Mesendoderm (in vitro differentiated cells): ENCODE data around the gene SYNE4.
A peak's percentile ranks its signal among the peaks of the same experiment; 100 is the strongest.

Experiments used
- DNase-seq: peaks from one replicate; pipeline ENCODE4 v3.0.0; 2013
- H2AK5ac ChIP-seq: 2 replicates; pipeline ENCODE4 v1.6.1; 2013; ENCODE audit warnings: low read length, inconsistent platforms
- H2BK120ac ChIP-seq: 2 replicates; pipeline ENCODE4 v1.6.1; 2013; ENCODE audit warnings: low read depth, mild to moderate bottlenecking, low read length, moderate library complexity, mixed read lengths
- H2BK15ac ChIP-seq: replicated peaks from 2 replicates; pipeline ENCODE4 v1.6.1; 2013; ENCODE audit warnings: low read depth, mild to moderate bottlenecking, moderate library complexity
- H2BK5ac ChIP-seq: 2 replicates; pipeline ENCODE4 v1.6.1; 2013; ENCODE audit warnings: low read length, inconsistent platforms
- H3K18ac ChIP-seq: 2 replicates; pipeline ENCODE4 v1.6.1; 2013; ENCODE audit warnings: mild to moderate bottlenecking, low read length, mixed read lengths
- H3K23ac ChIP-seq: one replicate; pipeline ENCODE4 v1.6.1; 2013; ENCODE audit warnings: low read length
- H3K27ac ChIP-seq: 2 replicates; pipeline ENCODE4 v1.5.1; 2013; ENCODE audit warnings: low read depth, mild to moderate bottlenecking, inconsistent platforms, low read length, moderate library complexity
- H3K27me3 ChIP-seq: 2 replicates; pipeline ENCODE4 v1.6.1; 2013; ENCODE audit warnings: low read length, control low read depth, mild to moderate bottlenecking, inconsistent platforms; ENCODE audit not compliant: insufficient read depth, poor library complexity
- H3K36me3 ChIP-seq: 2 replicates; pipeline ENCODE4 v1.6.1; 2013; ENCODE audit warnings: low read length, inconsistent platforms; ENCODE audit not compliant: control insufficient read depth, insufficient read depth
- H3K4ac ChIP-seq: one replicate; pipeline ENCODE4 v1.6.1; 2013; ENCODE audit warnings: low read depth, mild to moderate bottlenecking, low read length, moderate library complexity
- H3K4me1 ChIP-seq: 2 replicates; pipeline ENCODE4 v1.6.1; 2013; ENCODE audit warnings: low read depth, low read length, inconsistent platforms; ENCODE audit not compliant: control insufficient read depth
- H3K4me2 ChIP-seq: 2 replicates; pipeline ENCODE4 v1.6.1; 2013; ENCODE audit warnings: low read length
- H3K4me3 ChIP-seq: 2 replicates; pipeline ENCODE4 v1.5.1; 2013; ENCODE audit warnings: mild to moderate bottlenecking, low read length
- H3K56ac ChIP-seq: one replicate; pipeline ENCODE4 v1.6.1; 2013; ENCODE audit warnings: low read length
- H3K79me1 ChIP-seq: 2 replicates; pipeline ENCODE4 v1.6.1; 2013; ENCODE audit warnings: low read length, inconsistent platforms
- H3K79me2 ChIP-seq: 2 replicates; pipeline ENCODE4 v1.6.1; 2013; ENCODE audit warnings: mild to moderate bottlenecking, low read length; ENCODE audit not compliant: control insufficient read depth, insufficient read depth
- H3K9ac ChIP-seq: 2 replicates; pipeline ENCODE4 v1.6.1; 2013; ENCODE audit warnings: low read length, inconsistent platforms
- H4K5ac ChIP-seq: one replicate; pipeline ENCODE4 v1.6.1; 2013; ENCODE audit warnings: low read length
- H4K8ac ChIP-seq: one replicate; pipeline ENCODE4 v1.6.1; 2013; ENCODE audit warnings: low read depth, mild to moderate bottlenecking, control low read depth, low read length, moderate library complexity
- WGBS: extraction: QIAGEN DNeasy Blood & Tissue Kit; methylation state at CpG from one replicate; pipeline ENCODE4 v1.1.7; 2013; ENCODE audit warnings: low lambda C conversion rate, missing lambda C conversion rate; ENCODE audit not compliant: insufficient coverage; ENCODE audit errors: extremely low coverage; 5-methylcytosine and 5-hydroxymethylcytosine counted together

Gene SYNE4

GRCh38 chr19:35966771-35967170 lies 41.8 kb downstream of the SYNE4 start:
- H3K27ac ChIP-seq: no peak overlapping the region
- no peaks in the 10 kb centered on the region for H3K27me3 ChIP-seq
- H3K56ac ChIP-seq: no peak overlapping the region
- no peak overlapping the region for H2BK5ac ChIP-seq
- no peak overlapping the region for H3K4me3 ChIP-seq
- no peaks in the 10 kb centered on the region for H3K79me1 ChIP-seq
- no peaks in the 10 kb centered on the region for H3K36me3 ChIP-seq
- WGBS: no CpG with 5 or more reads among the region's 3 CpGs
- no peaks in the 10 kb centered on the region for H3K4me1 ChIP-seq
- H2BK120ac ChIP-seq: no peak overlapping the region
- H2BK15ac ChIP-seq: no peak overlapping the region
- DNase-seq: no peak
- H3K9ac ChIP-seq: no peak overlapping the region
- H3K23ac ChIP-seq: no peak overlapping the region
- no peaks in the 10 kb centered on the region for H3K79me2 ChIP-seq
- no peak overlapping the region for H3K18ac ChIP-seq
- H2AK5ac ChIP-seq: no peak overlapping the region
- H3K4me2 ChIP-seq: no peak overlapping the region
- H4K8ac ChIP-seq: no peak overlapping the region
- H4K5ac ChIP-seq: no peak overlapping the region
- no peak overlapping the region for H3K4ac ChIP-seq

GRCh38 chr19:35963514-35963913 lies 45.1 kb downstream of the SYNE4 start:
- Histone ChIP-seq H3K4ac (no peak overlapping the region), H3K56ac (no peak overlapping the region), H2BK5ac (no peak overlapping the region), H3K79me1 (no peaks in the 10 kb centered on the region), H2AK5ac (no peak overlapping the region), H3K18ac (no peak overlapping the region), H2BK120ac (no peak overlapping the region), H3K9ac (no peak overlapping the region), H3K23ac (no peak overlapping the region), H3K4me1 (no peaks in the 10 kb centered on the region), H3K27me3 (peaks cover 17% of the 10 kb centered on the region), H3K79me2 (no peaks in the 10 kb centered on the region), H4K5ac (no peak overlapping the region), H3K4me2 (no peak overlapping the region), H2BK15ac (no peak overlapping the region), H3K36me3 (no peaks in the 10 kb centered on the region), H3K4me3 (no peak overlapping the region), H3K27ac (no peak overlapping the region), H4K8ac (no peak overlapping the region)
- DNase-seq: peak; percentile 76
- WGBS: no CpG with 5 or more reads among the region's 9 CpGs

- Histone ChIP-seq H3K79me2 (no peaks in the 10 kb centered on the region), H3K27me3 (peaks cover 21% of the 10 kb centered on the region), H2BK15ac (no peak overlapping the region), H3K23ac (no peak overlapping the region), H2BK120ac (no peak overlapping the region), H3K36me3 (no peaks in the 10 kb centered on the region), H3K4me2 (no peak overlapping the region), H4K8ac (no peak overlapping the region), H3K4ac (no peak overlapping the region), H3K18ac (no peak overlapping the region), H4K5ac (no peak overlapping the region), H3K4me1 (no peaks in the 10 kb centered on the region), H2AK5ac (no peak overlapping the region), H2BK5ac (no peak overlapping the region), H3K56ac (no peak overlapping the region), H3K4me3 (no peak overlapping the region), H3K79me1 (no peaks in the 10 kb centered on the region), H3K9ac (no peak overlapping the region), H3K27ac (no peak overlapping the region)
- DNase-seq: no peak
- WGBS: no CpG with 5 or more reads among the region's 7 CpGs
Measured at GRCh38 chr19:35960432-35960972, 48.1 kb downstream of the SYNE4 start.

- H3K56ac ChIP-seq: no peak overlapping the region
- WGBS: no CpG with 5 or more reads among the region's 20 CpGs
- no peak overlapping the region for H2BK5ac ChIP-seq
- no peak overlapping the region for H3K23ac ChIP-seq
- no peak overlapping the region for H3K4me2 ChIP-seq
- no peaks in the 10 kb centered on the region for H3K79me2 ChIP-seq
- no peak overlapping the region for H3K4ac ChIP-seq
- no peaks in the 10 kb centered on the region for H3K4me1 ChIP-seq
- H4K5ac ChIP-seq: no peak overlapping the region
- H3K9ac ChIP-seq: no peak overlapping the region
- no peak overlapping the region for H4K8ac ChIP-seq
- no peak overlapping the region for H3K27ac ChIP-seq
- no peak overlapping the region for H2BK15ac ChIP-seq
- H3K36me3 ChIP-seq: no peaks in the 10 kb centered on the region
- no peak overlapping the region for H2BK120ac ChIP-seq
- no peaks in the 10 kb centered on the region for H3K79me1 ChIP-seq
- no peak overlapping the region for H2AK5ac ChIP-seq
- H3K27me3 ChIP-seq: peaks cover 21% of the 10 kb centered on the region
- DNase-seq: no peak
- H3K4me3 ChIP-seq: no peak overlapping the region
- H3K18ac ChIP-seq: no peak overlapping the region
Measured at GRCh38 chr19:35959968-35960320, 48.7 kb downstream of the SYNE4 start.

- no CpG with 5 or more reads among the region's 97 CpGs for WGBS
- Histone ChIP-seq H3K9ac (no peak overlapping the region), H2BK5ac (no peak overlapping the region), H3K4me3 (no peak overlapping the region), H4K8ac (no peak overlapping the region), H4K5ac (no peak overlapping the region), H3K4ac (no peak overlapping the region), H2BK15ac (no peak overlapping the region), H2AK5ac (no peak overlapping the region), H2BK120ac (no peak overlapping the region), H3K36me3 (no peaks in the 10 kb centered on the region), H3K79me1 (no peaks in the 10 kb centered on the region), H3K4me2 (no peak overlapping the region), H3K79me2 (no peaks in the 10 kb centered on the region), H3K27ac (no peak overlapping the region), H3K27me3 (peaks cover 21% of the 10 kb centered on the region), H3K23ac (no peak overlapping the region), H3K18ac (no peak overlapping the region), H3K56ac (no peak overlapping the region), H3K4me1 (no peaks in the 10 kb centered on the region)
- no peak for DNase-seq
Measured at GRCh38 chr19:35959040-35959967, 49.3 kb downstream of the SYNE4 start.
